Choroid plexus epithelial cell (primary cell): Measurements from ENCODE around the gene PNMT.

Experiments used
- DNase-seq: peaks from one replicate; pipeline ENCODE4 v3.0.0-alpha.2; 2010; ENCODE audit warnings: low read depth
- H3K4me3 ChIP-seq: 2 replicates; pipeline ENCODE4 v1.5.1; 2011; ENCODE audit warnings: low read depth, mild to moderate bottlenecking, control low read depth, low read length, moderate library complexity
- CTCF ChIP-seq: conservative IDR thresholded peaks from 2 replicates; pipeline ENCODE4 v1.5.1; 2011; ENCODE audit warnings: low read depth, mild to moderate bottlenecking, control low read depth, inconsistent platforms, low read length, moderate library complexity

PNMT gene

GRCh38 chr17:39716073-39716818, 48.0 kb downstream of the PNMT start:
- no peak for DNase-seq
- TF ChIP-seq CTCF = no peak
- no peak overlapping the region for H3K4me3 ChIP-seq

- no peak for DNase-seq
- TF ChIP-seq CTCF = no peak
- H3K4me3 ChIP-seq = no peak overlapping the region
Measured at GRCh38 chr17:39716879-39717536, 48.8 kb downstream of the PNMT start.

GRCh38 chr17:39717660-39718059, 49.4 kb downstream of the PNMT start:
- H3K4me3 ChIP-seq = no peak overlapping the region
- no peak for DNase-seq
- no peak for TF ChIP-seq CTCF

- H3K4me3 ChIP-seq = no peak overlapping the region
- TF ChIP-seq CTCF = no peak
- DNase-seq = no peak
Measured at GRCh38 chr17:39719563-39720355, 51.5 kb downstream of the PNMT start.
